ENCODE data around the gene ANAPC2. TPM values are rescaled to one million over a fixed set of nuclear protein-coding genes. Genes with fewer than 3 reads are reported as not detected.

Gene ANAPC2
- total RNA-seq, 1 donor from 2014 or later = 72.9 TPM

GRCh38 chr9:137185921-137186320 is 2.4 kb downstream of the ANAPC2 start:
- Mint-ChIP-seq H3K4me3 (ENCODE audit: unreplicated experiment) (no peak overlapping the region), H3K9me3 (ENCODE audit: unreplicated experiment) (peaks cover 13% of the 10 kb centered on the region)

GRCh38 chr9:137184881-137185660 is 3.3 kb downstream of the ANAPC2 start:
- H3K36me3 Mint-ChIP-seq (ENCODE audit: unreplicated experiment) = no peaks in the 10 kb centered on the region
- H3K9me3 Mint-ChIP-seq (ENCODE audit: unreplicated experiment) = peaks cover 13% of the 10 kb centered on the region
- H3K4me1 Mint-ChIP-seq (ENCODE audit: low read depth, unreplicated experiment) = peaks cover 4% of the 10 kb centered on the region
- peaks cover 4% of the 10 kb centered on the region for H3K27me3 Mint-ChIP-seq (ENCODE audit: unreplicated experiment)
- no peak overlapping the region for H3K4me3 Mint-ChIP-seq (ENCODE audit: unreplicated experiment)
- no peak for TF ChIP-seq CTCF (IDR thresholded peaks at IDR 0.05; ENCODE audit: partially characterized antibody, unreplicated experiment)
- H3K27ac Mint-ChIP-seq (ENCODE audit: unreplicated experiment) = no peak overlapping the region
- no peak for DNase-seq

More at GRCh38 chr9:137185921-137186320, 2.4 kb downstream of the ANAPC2 start:
- Mint-ChIP-seq H3K27ac (ENCODE audit: unreplicated experiment) (no peak overlapping the region), H3K36me3 (ENCODE audit: unreplicated experiment) (no peaks in the 10 kb centered on the region), H3K27me3 (ENCODE audit: unreplicated experiment) (peaks cover 4% of the 10 kb centered on the region), H3K4me1 (ENCODE audit: low read depth, unreplicated experiment) (peaks cover 4% of the 10 kb centered on the region)
- no peak for DNase-seq
- TF ChIP-seq CTCF (IDR thresholded peaks at IDR 0.05; ENCODE audit: partially characterized antibody, unreplicated experiment) = no peak

- H3K9me3 Mint-ChIP-seq (ENCODE audit: unreplicated experiment) = peaks cover 11% of the 10 kb centered on the region
- no peaks in the 10 kb centered on the region for H3K36me3 Mint-ChIP-seq (ENCODE audit: unreplicated experiment)
- no peak for DNase-seq
- H3K27ac Mint-ChIP-seq (ENCODE audit: unreplicated experiment) = no peak overlapping the region
- H3K4me1 Mint-ChIP-seq (ENCODE audit: low read depth, unreplicated experiment) = peaks cover 2% of the 10 kb centered on the region
- H3K4me3 Mint-ChIP-seq (ENCODE audit: unreplicated experiment) = no peak overlapping the region
- no peak for TF ChIP-seq CTCF (IDR thresholded peaks at IDR 0.05; ENCODE audit: partially characterized antibody, unreplicated experiment)
- H3K27me3 Mint-ChIP-seq (ENCODE audit: unreplicated experiment) = peaks cover 4% of the 10 kb centered on the region
Measured at GRCh38 chr9:137183980-137184595, 4.3 kb downstream of the ANAPC2 start.

- peaks cover 3% of the 10 kb centered on the region for H3K27me3 Mint-ChIP-seq (ENCODE audit: unreplicated experiment)
- no peak for TF ChIP-seq CTCF (IDR thresholded peaks at IDR 0.05; ENCODE audit: partially characterized antibody, unreplicated experiment)
- no peak for DNase-seq
- no peaks in the 10 kb centered on the region for H3K36me3 Mint-ChIP-seq (ENCODE audit: unreplicated experiment)
- H3K4me1 Mint-ChIP-seq (ENCODE audit: low read depth, unreplicated experiment) = peaks cover 2% of the 10 kb centered on the region
- H3K9me3 Mint-ChIP-seq (ENCODE audit: unreplicated experiment) = peaks cover 9% of the 10 kb centered on the region
- H3K4me3 Mint-ChIP-seq (ENCODE audit: unreplicated experiment) = no peak overlapping the region
- no peak overlapping the region for H3K27ac Mint-ChIP-seq (ENCODE audit: unreplicated experiment)
Measured at GRCh38 chr9:137182836-137183235, 5.5 kb downstream of the ANAPC2 start.

GRCh38 chr9:137181680-137182079 is 6.7 kb downstream of the ANAPC2 start:
- Mint-ChIP-seq H3K27me3 (ENCODE audit: unreplicated experiment) (peaks cover 4% of the 10 kb centered on the region), H3K4me1 (ENCODE audit: low read depth, unreplicated experiment) (no peaks in the 10 kb centered on the region), H3K27ac (ENCODE audit: unreplicated experiment) (no peak overlapping the region), H3K4me3 (ENCODE audit: unreplicated experiment) (no peak overlapping the region), H3K9me3 (ENCODE audit: unreplicated experiment) (peaks cover 3% of the 10 kb centered on the region), H3K36me3 (ENCODE audit: unreplicated experiment) (no peaks in the 10 kb centered on the region)
- DNase-seq = no peak
- TF ChIP-seq CTCF (IDR thresholded peaks at IDR 0.05; ENCODE audit: partially characterized antibody, unreplicated experiment) = no peak
